Measurements from ENCODE around the gene GUK1. TPM values are rescaled to one million over a fixed set of nuclear protein-coding genes. Genes with fewer than 3 reads are reported as not detected.

Gene GUK1
- total and polyA plus RNA-seq, 2 experiments from 2014 or later, result 87.5 to 121 TPM

DNA sequence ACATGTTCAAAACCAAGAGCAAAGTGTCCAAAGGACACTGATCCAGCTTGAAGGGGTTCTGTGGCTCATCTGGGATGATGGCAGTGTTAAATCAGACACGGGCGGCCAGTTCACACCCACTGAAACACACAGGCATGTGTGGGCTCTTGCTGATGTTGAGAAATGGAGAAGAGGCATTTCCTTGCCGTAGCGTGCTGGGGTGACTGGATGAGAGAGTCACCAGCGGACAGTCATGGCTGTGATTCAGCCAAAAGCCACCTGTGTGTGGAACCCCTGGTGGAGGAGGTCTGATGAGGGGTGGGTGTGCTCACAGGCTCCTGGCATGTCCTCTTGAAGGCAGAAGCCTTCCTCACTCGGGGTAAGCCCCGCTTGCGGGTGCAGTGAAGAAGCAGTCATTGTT is 44.1 kb upstream of the GUK1 start:
- Histone ChIP-seq H3K79me2 (replicated peaks; ENCODE audit: insufficient read depth) (peaks cover 60% of the 10 kb centered on the region), H3K4me1 (ENCODE audit: insufficient read depth) (no peaks in the 10 kb centered on the region), H3K4me2 (no peak overlapping the region), H3K36me3 (ENCODE audit: insufficient read depth) (peaks cover 3% of the 10 kb centered on the region; the same call in 1 of the 2 replicates), H2AFZ (no peak overlapping the region), H3K27ac (ENCODE audit: low read depth) (no peak overlapping the region), H3K9me2 (ENCODE audit: insufficient read depth) (no peaks in the 10 kb centered on the region), H3K27me3 (ENCODE audit: insufficient read depth) (no peaks in the 10 kb centered on the region), H4K20me1 (replicated peaks; ENCODE audit: insufficient read depth) (peaks cover 57% of the 10 kb centered on the region), H3F3A (replicated peaks; ENCODE audit: low read depth) (no peaks in the 10 kb centered on the region), H3K4me3 (no peak overlapping the region)
- H3K27me3 Mint-ChIP-seq (ENCODE audit: insufficient read depth, low read depth, poor library complexity), result peaks cover 11% of the 10 kb centered on the region
- H3K27ac Mint-ChIP-seq, result no peak overlapping the region
- peaks cover 71% of the 10 kb centered on the region for H3K36me3 Mint-ChIP-seq (ENCODE audit: low read depth)
- H3K4me1 Mint-ChIP-seq, result peaks cover 7% of the 10 kb centered on the region
- TF ChIP-seq NANOG (IDR thresholded peaks at IDR 0.05; ENCODE audit: borderline replicate concordance) (no peak), EZH2 (IDR thresholded peaks at IDR 0.05; ENCODE audit: low read depth, unreplicated experiment) (no peak), EZH2phosphoT487 (IDR thresholded peaks at IDR 0.05; ENCODE audit: unreplicated experiment) (no peak), ZNF114 (CRISPR knock-in tag; IDR thresholded peaks at IDR 0.05) (no peak), CREB1 (CRISPR knock-in tag; IDR thresholded peaks at IDR 0.05; ENCODE audit: low read depth) (no peak), POLR2AphosphoS5 (IDR thresholded peaks at IDR 0.05; ENCODE audit: low read depth) (no peak), STAT1 (IDR thresholded peaks at IDR 0.05; ENCODE audit: unreplicated experiment) (no peak)
- TF ChIP-seq, protein P1, sequence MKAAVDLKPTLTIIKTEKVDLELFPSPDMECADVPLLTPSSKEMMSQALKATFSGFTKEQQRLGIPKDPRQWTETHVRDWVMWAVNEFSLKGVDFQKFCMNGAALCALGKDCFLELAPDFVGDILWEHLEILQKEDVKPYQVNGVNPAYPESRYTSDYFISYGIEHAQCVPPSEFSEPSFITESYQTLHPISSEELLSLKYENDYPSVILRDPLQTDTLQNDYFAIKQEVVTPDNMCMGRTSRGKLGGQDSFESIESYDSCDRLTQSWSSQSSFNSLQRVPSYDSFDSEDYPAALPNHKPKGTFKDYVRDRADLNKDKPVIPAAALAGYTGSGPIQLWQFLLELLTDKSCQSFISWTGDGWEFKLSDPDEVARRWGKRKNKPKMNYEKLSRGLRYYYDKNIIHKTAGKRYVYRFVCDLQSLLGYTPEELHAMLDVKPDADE (IDR thresholded peaks at IDR 0.05), result no peak
- TF ChIP-seq, protein P2, sequence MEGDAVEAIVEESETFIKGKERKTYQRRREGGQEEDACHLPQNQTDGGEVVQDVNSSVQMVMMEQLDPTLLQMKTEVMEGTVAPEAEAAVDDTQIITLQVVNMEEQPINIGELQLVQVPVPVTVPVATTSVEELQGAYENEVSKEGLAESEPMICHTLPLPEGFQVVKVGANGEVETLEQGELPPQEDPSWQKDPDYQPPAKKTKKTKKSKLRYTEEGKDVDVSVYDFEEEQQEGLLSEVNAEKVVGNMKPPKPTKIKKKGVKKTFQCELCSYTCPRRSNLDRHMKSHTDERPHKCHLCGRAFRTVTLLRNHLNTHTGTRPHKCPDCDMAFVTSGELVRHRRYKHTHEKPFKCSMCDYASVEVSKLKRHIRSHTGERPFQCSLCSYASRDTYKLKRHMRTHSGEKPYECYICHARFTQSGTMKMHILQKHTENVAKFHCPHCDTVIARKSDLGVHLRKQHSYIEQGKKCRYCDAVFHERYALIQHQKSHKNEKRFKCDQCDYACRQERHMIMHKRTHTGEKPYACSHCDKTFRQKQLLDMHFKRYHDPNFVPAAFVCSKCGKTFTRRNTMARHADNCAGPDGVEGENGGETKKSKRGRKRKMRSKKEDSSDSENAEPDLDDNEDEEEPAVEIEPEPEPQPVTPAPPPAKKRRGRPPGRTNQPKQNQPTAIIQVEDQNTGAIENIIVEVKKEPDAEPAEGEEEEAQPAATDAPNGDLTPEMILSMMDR (conservative IDR thresholded peaks at IDR 0.05; ENCODE audit: low read depth in 2 of 2), result no peak
- TF ChIP-seq, protein P3, sequence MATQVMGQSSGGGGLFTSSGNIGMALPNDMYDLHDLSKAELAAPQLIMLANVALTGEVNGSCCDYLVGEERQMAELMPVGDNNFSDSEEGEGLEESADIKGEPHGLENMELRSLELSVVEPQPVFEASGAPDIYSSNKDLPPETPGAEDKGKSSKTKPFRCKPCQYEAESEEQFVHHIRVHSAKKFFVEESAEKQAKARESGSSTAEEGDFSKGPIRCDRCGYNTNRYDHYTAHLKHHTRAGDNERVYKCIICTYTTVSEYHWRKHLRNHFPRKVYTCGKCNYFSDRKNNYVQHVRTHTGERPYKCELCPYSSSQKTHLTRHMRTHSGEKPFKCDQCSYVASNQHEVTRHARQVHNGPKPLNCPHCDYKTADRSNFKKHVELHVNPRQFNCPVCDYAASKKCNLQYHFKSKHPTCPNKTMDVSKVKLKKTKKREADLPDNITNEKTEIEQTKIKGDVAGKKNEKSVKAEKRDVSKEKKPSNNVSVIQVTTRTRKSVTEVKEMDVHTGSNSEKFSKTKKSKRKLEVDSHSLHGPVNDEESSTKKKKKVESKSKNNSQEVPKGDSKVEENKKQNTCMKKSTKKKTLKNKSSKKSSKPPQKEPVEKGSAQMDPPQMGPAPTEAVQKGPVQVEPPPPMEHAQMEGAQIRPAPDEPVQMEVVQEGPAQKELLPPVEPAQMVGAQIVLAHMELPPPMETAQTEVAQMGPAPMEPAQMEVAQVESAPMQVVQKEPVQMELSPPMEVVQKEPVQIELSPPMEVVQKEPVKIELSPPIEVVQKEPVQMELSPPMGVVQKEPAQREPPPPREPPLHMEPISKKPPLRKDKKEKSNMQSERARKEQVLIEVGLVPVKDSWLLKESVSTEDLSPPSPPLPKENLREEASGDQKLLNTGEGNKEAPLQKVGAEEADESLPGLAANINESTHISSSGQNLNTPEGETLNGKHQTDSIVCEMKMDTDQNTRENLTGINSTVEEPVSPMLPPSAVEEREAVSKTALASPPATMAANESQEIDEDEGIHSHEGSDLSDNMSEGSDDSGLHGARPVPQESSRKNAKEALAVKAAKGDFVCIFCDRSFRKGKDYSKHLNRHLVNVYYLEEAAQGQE (IDR thresholded peaks at IDR 0.05; ENCODE audit: unreplicated experiment), result no peak
- TF ChIP-seq, protein P4, sequence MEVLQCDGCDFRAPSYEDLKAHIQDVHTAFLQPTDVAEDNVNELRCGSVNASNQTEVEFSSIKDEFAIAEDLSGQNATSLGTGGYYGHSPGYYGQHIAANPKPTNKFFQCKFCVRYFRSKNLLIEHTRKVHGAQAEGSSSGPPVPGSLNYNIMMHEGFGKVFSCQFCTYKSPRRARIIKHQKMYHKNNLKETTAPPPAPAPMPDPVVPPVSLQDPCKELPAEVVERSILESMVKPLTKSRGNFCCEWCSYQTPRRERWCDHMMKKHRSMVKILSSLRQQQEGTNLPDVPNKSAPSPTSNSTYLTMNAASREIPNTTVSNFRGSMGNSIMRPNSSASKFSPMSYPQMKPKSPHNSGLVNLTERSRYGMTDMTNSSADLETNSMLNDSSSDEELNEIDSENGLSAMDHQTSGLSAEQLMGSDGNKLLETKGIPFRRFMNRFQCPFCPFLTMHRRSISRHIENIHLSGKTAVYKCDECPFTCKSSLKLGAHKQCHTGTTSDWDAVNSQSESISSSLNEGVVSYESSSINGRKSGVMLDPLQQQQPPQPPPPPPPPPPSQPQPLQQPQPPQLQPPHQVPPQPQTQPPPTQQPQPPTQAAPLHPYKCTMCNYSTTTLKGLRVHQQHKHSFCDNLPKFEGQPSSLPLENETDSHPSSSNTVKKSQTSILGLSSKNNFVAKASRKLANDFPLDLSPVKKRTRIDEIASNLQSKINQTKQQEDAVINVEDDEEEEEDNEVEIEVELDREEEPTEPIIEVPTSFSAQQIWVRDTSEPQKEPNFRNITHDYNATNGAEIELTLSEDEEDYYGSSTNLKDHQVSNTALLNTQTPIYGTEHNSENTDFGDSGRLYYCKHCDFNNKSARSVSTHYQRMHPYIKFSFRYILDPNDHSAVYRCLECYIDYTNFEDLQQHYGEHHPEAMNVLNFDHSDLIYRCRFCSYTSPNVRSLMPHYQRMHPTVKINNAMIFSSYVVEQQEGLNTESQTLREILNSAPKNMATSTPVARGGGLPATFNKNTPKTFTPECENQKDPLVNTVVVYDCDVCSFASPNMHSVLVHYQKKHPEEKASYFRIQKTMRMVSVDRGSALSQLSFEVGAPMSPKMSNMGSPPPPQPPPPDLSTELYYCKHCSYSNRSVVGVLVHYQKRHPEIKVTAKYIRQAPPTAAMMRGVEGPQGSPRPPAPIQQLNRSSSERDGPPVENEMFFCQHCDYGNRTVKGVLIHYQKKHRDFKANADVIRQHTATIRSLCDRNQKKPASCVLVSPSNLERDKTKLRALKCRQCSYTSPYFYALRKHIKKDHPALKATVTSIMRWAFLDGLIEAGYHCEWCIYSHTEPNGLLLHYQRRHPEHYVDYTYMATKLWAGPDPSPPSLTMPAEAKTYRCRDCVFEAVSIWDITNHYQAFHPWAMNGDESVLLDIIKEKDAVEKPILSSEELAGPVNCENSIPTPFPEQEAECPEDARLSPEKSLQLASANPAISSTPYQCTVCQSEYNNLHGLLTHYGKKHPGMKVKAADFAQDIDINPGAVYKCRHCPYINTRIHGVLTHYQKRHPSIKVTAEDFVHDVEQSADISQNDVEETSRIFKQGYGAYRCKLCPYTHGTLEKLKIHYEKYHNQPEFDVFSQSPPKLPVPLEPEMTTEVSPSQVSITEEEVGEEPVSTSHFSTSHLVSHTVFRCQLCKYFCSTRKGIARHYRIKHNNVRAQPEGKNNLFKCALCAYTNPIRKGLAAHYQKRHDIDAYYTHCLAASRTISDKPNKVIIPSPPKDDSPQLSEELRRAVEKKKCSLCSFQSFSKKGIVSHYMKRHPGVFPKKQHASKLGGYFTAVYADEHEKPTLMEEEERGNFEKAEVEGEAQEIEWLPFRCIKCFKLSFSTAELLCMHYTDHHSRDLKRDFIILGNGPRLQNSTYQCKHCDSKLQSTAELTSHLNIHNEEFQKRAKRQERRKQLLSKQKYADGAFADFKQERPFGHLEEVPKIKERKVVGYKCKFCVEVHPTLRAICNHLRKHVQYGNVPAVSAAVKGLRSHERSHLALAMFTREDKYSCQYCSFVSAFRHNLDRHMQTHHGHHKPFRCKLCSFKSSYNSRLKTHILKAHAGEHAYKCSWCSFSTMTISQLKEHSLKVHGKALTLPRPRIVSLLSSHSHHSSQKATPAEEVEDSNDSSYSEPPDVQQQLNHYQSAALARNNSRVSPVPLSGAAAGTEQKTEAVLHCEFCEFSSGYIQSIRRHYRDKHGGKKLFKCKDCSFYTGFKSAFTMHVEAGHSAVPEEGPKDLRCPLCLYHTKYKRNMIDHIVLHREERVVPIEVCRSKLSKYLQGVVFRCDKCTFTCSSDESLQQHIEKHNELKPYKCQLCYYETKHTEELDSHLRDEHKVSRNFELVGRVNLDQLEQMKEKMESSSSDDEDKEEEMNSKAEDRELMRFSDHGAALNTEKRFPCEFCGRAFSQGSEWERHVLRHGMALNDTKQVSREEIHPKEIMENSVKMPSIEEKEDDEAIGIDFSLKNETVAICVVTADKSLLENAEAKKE (CRISPR knock-in tag; IDR thresholded peaks at IDR 0.05), result no peak
- no peak overlapping the region for H3K4me3 Mint-ChIP-seq
- DNase-seq (ENCODE audit: low spot score) (no peak), ATAC-seq (no peak)
- peaks cover 11% of the 10 kb centered on the region for H3K9me3 Mint-ChIP-seq

Measured in GM23338 (cell line).